K562 (cell line): ENCODE data around the gene DESI1. TPM values are rescaled to one million over a fixed set of nuclear protein-coding genes. Genes with fewer than 3 reads are reported as not detected.

Source experiments
- ATAC-seq: fragments of 200-7000 bp; cut with Tn5 transposase; 3 replicates; pipeline ENCODE4 v1.9.1; 2020; ENCODE audit warnings: moderate library complexity
- BruUV-seq: library from RNA; stranded (reverse); fragments of 400-500 nt; replicated peaks from 2 replicates; lab custom pipeline; 2021; lab: Mats Ljungman, UMichigan
- CTCF ChIA-PET: fragments of 300-600 bp; formaldehyde crosslinking; extraction: SDS; loops from one replicate; lab custom pipeline; 2021; ENCODE audit warnings: low intra/inter-chr PET ratio; lab: Yijun Ruan, JAX
- POLR2A ChIA-PET: fragments of 300-600, 350-650 bp; sonication (Branson Sonifier 250); formaldehyde crosslinking; extraction: SDS; loops from one replicate; lab custom pipeline; 2021; ENCODE audit warnings: antibody characterized with exemption, inconsistent platforms; lab: Yijun Ruan, JAX
- DNase-seq, 4 experiments: peaks; one replicate each; pipeline versions ENCODE4 v3.0.0 to v3.0.0-alpha.2; 2011 to 2018; ENCODE audit warnings: low spot score in 3 of 4, mixed read lengths in 3 of 4; ENCODE audit errors: extremely low read depth in 1 of 4
- FAIRE-seq: peaks from 2 replicates; lab custom pipeline; 2011; peaks lifted over from hg19 to GRCh38; lab: Jason Lieb, UNC
- H2AFZ ChIP-seq: 2 replicates; pipeline ENCODE4 v1.6.0; 2011; ENCODE audit warnings: low read depth, low read length, control low read depth, inconsistent platforms
- H3K27ac ChIP-seq: fragments of 200-600 bp; 3 replicates; pipeline ENCODE4 v1.8.0; 2011; ENCODE audit warnings: low read depth, mild to moderate bottlenecking, control low read depth, inconsistent platforms, low read length, moderate library complexity, mixed read lengths; ENCODE audit errors: extremely low read depth
- H3K27me3 ChIP-seq, 2 experiments: fragments of 300-600 bp in 1 of 2; 2 replicates in 1 of 2; 3 replicates in 1 of 2; pipeline versions ENCODE4 v1.6.0 to v1.8.0; 2011; ENCODE audit warnings: inconsistent platforms in 2 of 2, low read length in 2 of 2, mild to moderate bottlenecking in 1 of 2, mixed read lengths in 1 of 2, moderate library complexity in 1 of 2; ENCODE audit not compliant: control insufficient read depth in 2 of 2, insufficient read depth in 2 of 2
- H3K36me3 ChIP-seq: fragments of 300-600 bp; 3 replicates; pipeline ENCODE4 v1.8.0; 2011; ENCODE audit warnings: mild to moderate bottlenecking, low read length, inconsistent platforms; ENCODE audit not compliant: control insufficient read depth, insufficient read depth
- H3K4me1 ChIP-seq, 2 experiments: fragments of 200-600 bp in 1 of 2; replicated peaks in 1 of 2; 2 replicates in 1 of 2; 3 replicates in 1 of 2; pipeline versions ENCODE4 v1.5.1 to v1.8.0; 2011; ENCODE audit warnings: inconsistent platforms in 2 of 2, low read length in 2 of 2, mild to moderate bottlenecking in 1 of 2, mixed read lengths in 1 of 2, moderate library complexity in 1 of 2; ENCODE audit not compliant: control insufficient read depth in 2 of 2, insufficient read depth in 2 of 2
- H3K4me2 ChIP-seq: 2 replicates; pipeline ENCODE4 v1.6.1; 2011; ENCODE audit warnings: low read length, control low read depth, inconsistent platforms, mixed read lengths; ENCODE audit not compliant: insufficient read depth
- H3K4me3 ChIP-seq: fragments of 200-600 bp; sonication (generic), shearing (Covaris generic); 2 replicates; pipeline ENCODE4 v1.5.1; 2016; ENCODE audit warnings: control low read depth, inconsistent platforms
- H3K79me2 ChIP-seq: fragments of 200-600 bp; 3 replicates; pipeline ENCODE4 v1.8.0; 2011; ENCODE audit warnings: low read length, inconsistent platforms; ENCODE audit not compliant: control insufficient read depth, insufficient read depth
- H3K9ac ChIP-seq, 2 experiments: 2 replicates each; pipeline versions ENCODE4 v1.6.0 to v1.6.1; 2011; ENCODE audit warnings: low read depth in 2 of 2, low read length in 2 of 2, control low read depth in 1 of 2, inconsistent platforms in 1 of 2, mild to moderate bottlenecking in 1 of 2, mixed read lengths in 1 of 2; ENCODE audit not compliant: insufficient read depth in 1 of 2
- H3K9me1 ChIP-seq: one replicate; pipeline ENCODE4 v1.6.0; 2011; ENCODE audit warnings: inconsistent platforms, mild to moderate bottlenecking, low read length, moderate library complexity; ENCODE audit not compliant: control insufficient read depth, insufficient read depth
- H3K9me3 ChIP-seq: replicated peaks from 2 replicates; pipeline ENCODE4 v1.5.1; 2011; ENCODE audit warnings: low read depth, low read length, inconsistent platforms; ENCODE audit not compliant: control insufficient read depth, insufficient read depth
- H4K20me1 ChIP-seq: replicated peaks from 2 replicates; pipeline ENCODE4 v1.6.1; 2011; ENCODE audit warnings: low read length, inconsistent platforms, mixed read lengths; ENCODE audit not compliant: control insufficient read depth, insufficient read depth
- CBX2 ChIP-seq: fragments of 200-600 bp; sonication (generic); IDR thresholded peaks from one replicate; pipeline ENCODE4 v1.6.1; 2012; ENCODE audit warnings: mild to moderate bottlenecking, low read length, inconsistent platforms; ENCODE audit not compliant: insufficient read depth, poor library complexity, severe bottlenecking
- ELF1 ChIP-seq: fragments of 200-800 bp; sonication (Bioruptor generic); IDR thresholded peaks from 2 replicates; pipeline ENCODE4 v1.6.1; 2016; ENCODE audit warnings: missing genetic modification characterization, missing compliant biosample characterization
- EZH2 ChIP-seq: IDR thresholded peaks from 2 replicates; pipeline ENCODE4 v1.6.1; 2012; ENCODE audit warnings: low read depth, mild to moderate bottlenecking, inconsistent platforms, low read length, borderline replicate concordance
- FOXA3 ChIP-seq, 2 experiments: fragments of 450-650 bp in 1 of 2; sonication (generic) in 1 of 2; formaldehyde crosslinking; IDR thresholded peaks in 1 of 2; conservative IDR thresholded peaks in 1 of 2; 2 replicates each; pipeline versions ENCODE4 v1.4.0 to v1.8.0; 2020 to 2022; ENCODE audit warnings: mild to moderate bottlenecking in 2 of 2, missing genetic modification reagents in 1 of 2
- FOXP1 ChIP-seq: sonication (generic); formaldehyde crosslinking; IDR thresholded peaks from 2 replicates; pipeline ENCODE4 v1.8.0; 2022; ENCODE audit warnings: mild to moderate bottlenecking, missing genetic modification reagents
- KLF16 ChIP-seq: IDR thresholded peaks from 2 replicates; pipeline ENCODE4 v1.6.1; 2016; ENCODE audit warnings: antibody characterized with exemption
- RFX7 ChIP-seq: fragments of 250-450 bp; sonication (Bioruptor Pico); IDR thresholded peaks from 2 replicates; pipeline ENCODE4 v1.5.1; 2021; ENCODE audit warnings: mild to moderate bottlenecking
- SMARCA4 ChIP-seq: fragments of 450-650 bp; IDR thresholded peaks from 2 replicates; pipeline ENCODE4 v1.6.1; 2016
- TEAD1 ChIP-seq, 2 experiments: fragments of 450-650 bp in 1 of 2; sonication (generic) in 1 of 2; formaldehyde crosslinking; IDR thresholded peaks; 2 replicates each; pipeline versions ENCODE4 v1.4.0 to v1.8.0; 2020 to 2022; ENCODE audit warnings: mild to moderate bottlenecking in 2 of 2, missing genetic modification reagents in 1 of 2
- THAP12 ChIP-seq: fragments of 250-450 bp; sonication (Bioruptor Pico); IDR thresholded peaks from 2 replicates; pipeline ENCODE4 v1.9.0; 2021; ENCODE audit warnings: mild to moderate bottlenecking, inconsistent platforms
- U2AF1 ChIP-seq: fragments of 200-400 bp; formaldehyde crosslinking; optimal IDR thresholded peaks from 2 replicates; pipeline ENCODE3; 2017; ENCODE audit warnings: mild to moderate bottlenecking, low read depth, low read length, moderate library complexity
- ZFP1 ChIP-seq: fragments of 450-650 bp; formaldehyde crosslinking; IDR thresholded peaks from 2 replicates; pipeline ENCODE4 v1.4.0; 2020; ENCODE audit warnings: mild to moderate bottlenecking, mixed read lengths
- ZNF134 ChIP-seq: fragments of 250-450 bp; sonication (Bioruptor Pico); conservative IDR thresholded peaks from 2 replicates; pipeline ENCODE4 v1.4.0; 2020
- ZNF445 ChIP-seq: fragments of 250-450 bp; sonication (Bioruptor Pico); IDR thresholded peaks from 2 replicates; pipeline ENCODE4 v1.4.0; 2020; ENCODE audit warnings: low read depth, mild to moderate bottlenecking, moderate library complexity
- ZNF830 ChIP-seq: fragments of 250-450 bp; sonication (Bioruptor Pico); IDR thresholded peaks from 2 replicates; pipeline ENCODE4 v1.5.0; 2021; ENCODE audit warnings: mild to moderate bottlenecking
- ZSCAN32 ChIP-seq: fragments of 450-650 bp; formaldehyde crosslinking; IDR thresholded peaks from 2 replicates; pipeline ENCODE4 v1.4.0; 2020; ENCODE audit warnings: mild to moderate bottlenecking, moderate library complexity
- WGBS: fragments of 100-300 bp; shearing (Covaris generic); methylation state at CpG from one replicate; pipeline ENCODE4 v1.1.6; 2016; ENCODE audit warnings: low coverage, mixed read lengths; ENCODE audit not compliant: insufficient coverage; ENCODE audit errors: missing lambda C conversion rate; 5-methylcytosine and 5-hydroxymethylcytosine counted together
- in situ Hi-C: fragments of 300-500 bp; cut with MboI; formaldehyde crosslinking; loops from 4 replicates; pipeline ENCODE4 v1.15.0; 2018; ENCODE audit warnings: inconsistent platforms, mixed read lengths
- intact Hi-C: fragments of 100-400 bp; cut with micrococcal nuclease; formaldehyde crosslinking; loops from 2 replicates; pipeline ENCODE4 v1.14.2; 2022
- polyA plus RNA-seq, 8 experiments: library from polyadenylated mRNA; depleted of rRNA in 4 of 8; stranded (reverse) in 5 of 8; unstranded in 3 of 8; fragments of >200 nt; fragmentation: Nextera tagmentation in 2 of 8; fragmentation: Illumina TruSeq in 1 of 8; extraction: Ambion mirVana in 2 of 8; extraction: Trizol in 1 of 8; gene quantifications; 2 replicates each; pipeline versions ENCODE4 v1.2.1 to v1.2.3, GENCODE V29; 2011 to 2014; ENCODE audit warnings: inconsistent platforms in 1 of 8, missing spikeins in 1 of 8
- total RNA-seq, 7 experiments: library from RNA; depleted of rRNA in 6 of 7; stranded (reverse); fragments of >200 nt in 6 of 7; fragmentation: Illumina TruSeq in 2 of 7; extraction: Trizol in 2 of 7; gene quantifications; 2 replicates each; pipeline versions ENCODE4 v1.2.1 to v1.2.3, GENCODE V29; 2011 to 2021; ENCODE audit warnings: low replicate concordance in 1 of 7

The DESI1 gene
- total and polyA plus RNA-seq, 9 of the 15 experiments (the other 6 are each of a cell fraction or from before 2014, with no cell fraction given) = 7.2 to 45.9 (median 29.8) TPM

GRCh38 chr22:41625577-41625976 lies 4.7 kb upstream of the DESI1 start:
- DNase-seq = no peak
- Histone ChIP-seq H4K20me1 (no peaks in the 10 kb centered on the region; the same call in 1 of the 2 replicates), H3K9me3 (no peaks in the 10 kb centered on the region), H3K36me3 (peaks cover 65% of the 10 kb centered on the region), H3K79me2 (peaks cover 40% of the 10 kb centered on the region), H3K27me3 (no peaks in the 10 kb centered on the region), H3K9ac (no peak overlapping the region), H3K4me2 (no peak overlapping the region), H3K9me1 (no peaks in the 10 kb centered on the region), H3K4me3 (no peak overlapping the region), H2AFZ (no peak overlapping the region), H3K27ac (no peak overlapping the region), H3K4me1 (peaks cover 2 to 5% of the 10 kb centered on the region in 2 experiments; a peak in 4 of 5 replicates)
- intact Hi-C loops = no loop called here
- 95% methylated on average over 6 of the region's 7 CpGs for WGBS
- CTCF ChIA-PET = no interaction called here
- POLR2A ChIA-PET = interaction anchor here (0.6 to 1.5 kb wide), 2 partner anchors 12 to 36 kb away, joined by 3 to 4 read pairs; partner anchors contain the start of gene PMM1
- BruUV-seq = no TSS peak
- no peak for FAIRE-seq
- in situ Hi-C loops = no loop called here
- TF ChIP-seq ZNF134 (CRISPR knock-in tag) (no peak), ZSCAN32 (CRISPR knock-in tag) (no peak)
- no peak for ATAC-seq

GRCh38 chr22:41621911-41622179 lies 1.0 kb upstream of the DESI1 start:
- POLR2A ChIA-PET = interaction anchor here (0.6 to 1.0 kb wide), 4 partner anchors 47 to 1217 kb away, joined by 3 read pairs; no protein-coding TSS in a partner anchor
- ATAC-seq = no peak

More at GRCh38 chr22:41621911-41622179, 1.0 kb upstream of the DESI1 start:
- no peaks in the 10 kb centered on the region for H3K9me3 ChIP-seq
- H2AFZ ChIP-seq = peak overlapping the region; percentile 98
- BruUV-seq = no TSS peak
- no peak for FAIRE-seq
- DNase-seq = no peak
- peaks cover 70% of the 10 kb centered on the region for H3K79me2 ChIP-seq
- intact Hi-C loops (no loop called here), in situ Hi-C loops (no loop called here)
- no peaks in the 10 kb centered on the region for H3K9me1 ChIP-seq
- CTCF ChIA-PET = no interaction called here
- TF ChIP-seq KLF16 (no peak), RFX7 (CRISPR knock-in tag) (no peak), THAP12 (CRISPR knock-in tag) (no peak), ELF1 (tag) (peak; percentile 12; the same call in 1 of the 2 replicates), TEAD1 (CRISPR knock-in tag; IDR thresholded peaks at IDR 0.05) (0 out of 4 replicates have a peak, but pooled peaks of 1 of the 2 experiments have one; percentile 3), ZFP1 (no peak), EZH2 (no peak), FOXP1 (CRISPR knock-in tag) (no peak), SMARCA4 (no peak), CBX2 (no peak), ZNF830 (CRISPR knock-in tag) (no peak), ZNF445 (CRISPR knock-in tag) (no peak), FOXA3 (CRISPR knock-in tag; conservative IDR thresholded peaks at IDR 0.05 in 1 of 2, IDR thresholded peaks at IDR 0.05 in 1 of 2) (peak in 1 of 2 experiments; percentile 7; a peak in 1 of 4 replicates), U2AF1 (no peak)
- H4K20me1 ChIP-seq = no peaks in the 10 kb centered on the region; the same call in 1 of the 2 replicates
- H3K27ac ChIP-seq = peak overlapping the region; percentile 100
- H3K27me3 ChIP-seq = no peaks in the 10 kb centered on the region
- WGBS = 0% methylated on average over 6 of the region's 8 CpGs
- H3K36me3 ChIP-seq = peaks cover 37% of the 10 kb centered on the region
- H3K4me2 ChIP-seq = peak overlapping the region; percentile 99
- H3K4me1 ChIP-seq = peaks cover 13 to 17% of the 10 kb centered on the region in 2 experiments; a peak in 3 of 5 replicates
- peak overlapping the region; percentile 94 to 97 for H3K9ac ChIP-seq
- peak overlapping the region; percentile 92 for H3K4me3 ChIP-seq
